CD4-positive, alpha-beta T cell treated with Interleukin-4 for 4 hours (primary cell): Measurements from ENCODE around the gene RHEB.

Experiments used
- DNase-seq: peaks from one replicate; pipeline ENCODE4 v3.0.0-alpha.2; 2020

The RHEB gene

GRCh38 chr7:151524845-151525244 lies 5.2 kb upstream of the RHEB start:
- DNase-seq = no peak

- no peak for DNase-seq
Observed at GRCh38 chr7:151524331-151524730, 4.6 kb upstream of the RHEB start.

DNA sequence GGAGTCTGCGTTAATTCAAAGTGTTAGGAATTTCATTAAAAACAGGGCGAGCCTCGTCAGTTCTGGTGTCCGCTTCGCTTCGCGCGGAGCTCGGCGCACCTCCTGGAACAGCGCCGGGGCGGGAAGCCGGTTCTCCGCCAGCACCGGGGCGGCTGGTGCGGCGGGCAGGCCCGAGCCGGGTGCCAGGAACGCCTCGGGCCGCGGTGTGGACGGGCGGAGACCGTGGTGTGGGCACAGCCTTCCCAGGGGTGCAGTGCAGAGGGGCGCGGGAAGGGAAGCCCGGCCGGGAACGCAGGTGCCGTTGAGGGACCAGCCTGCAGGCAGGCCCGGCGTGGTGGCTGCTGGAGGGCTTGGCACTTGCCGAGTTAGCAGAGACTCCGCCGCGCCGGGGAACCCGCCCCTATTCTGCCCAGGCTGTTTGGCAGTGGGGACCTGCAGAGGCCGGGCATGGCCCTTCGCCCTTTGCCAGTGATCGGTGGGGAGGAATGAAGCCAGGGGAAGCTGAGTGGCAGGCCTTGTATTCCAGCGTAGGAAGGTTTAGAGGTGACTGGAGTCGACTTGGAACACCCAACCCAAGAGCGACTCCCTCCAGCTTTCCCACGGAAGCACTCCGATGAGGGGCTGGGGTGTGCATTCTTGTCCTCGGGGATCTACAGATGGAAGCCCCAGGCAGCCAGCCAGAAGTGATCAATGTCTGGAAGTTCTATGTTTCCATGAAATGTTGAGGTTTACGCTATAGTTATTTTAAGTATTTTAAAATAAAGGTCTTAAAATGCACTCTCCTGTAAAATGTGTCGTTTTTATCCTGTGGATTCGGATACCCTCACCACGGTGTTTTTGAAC lies 945 bp upstream of the RHEB start:
- no peak for DNase-seq

GRCh38 chr7:151518947-151519764 lies 539 bp downstream of the RHEB start:
- DNase-seq = peak; percentile 66

DNA sequence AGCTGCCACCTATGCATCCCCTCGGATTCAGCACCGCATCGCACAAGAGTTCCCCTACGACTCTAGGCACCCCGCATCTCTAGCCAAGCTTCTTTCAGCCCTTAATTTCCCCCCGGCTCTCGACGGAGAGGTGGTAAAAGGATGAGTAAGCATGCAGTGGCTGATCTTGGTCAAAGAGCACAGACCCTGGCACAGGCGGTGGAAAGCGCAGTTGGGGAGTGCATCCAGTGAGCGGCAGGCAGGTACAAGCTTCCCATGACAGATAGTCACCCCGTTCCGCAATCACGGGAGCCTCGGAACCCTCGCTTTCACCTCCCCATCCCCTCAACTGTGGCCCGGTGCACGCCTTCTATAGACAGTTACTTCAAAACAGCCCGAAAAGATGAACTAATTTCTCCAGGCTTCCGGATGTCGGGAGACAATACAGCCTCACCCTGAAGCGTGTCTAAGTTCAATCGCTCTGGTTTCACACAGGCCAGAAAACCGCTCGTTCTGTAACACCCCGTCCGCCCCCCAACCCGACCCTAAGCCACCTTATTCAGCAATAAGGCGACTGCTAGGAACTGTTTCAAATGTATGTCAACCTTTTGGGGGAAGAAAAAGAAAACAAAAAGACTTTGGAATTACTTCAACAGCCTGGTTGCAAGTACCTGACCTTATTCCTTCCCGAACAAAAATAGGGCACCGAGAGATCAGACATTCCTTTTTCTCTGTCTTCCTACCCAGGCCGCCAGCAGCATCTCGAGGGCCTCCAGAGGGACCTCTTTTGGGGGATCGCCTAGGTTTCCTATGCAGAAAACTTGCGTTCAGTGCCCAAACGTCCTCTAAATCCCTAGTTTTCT lies 1.4 kb downstream of the RHEB start:
- peak; percentile 60 for DNase-seq

- DNase-seq = no peak
Observed at GRCh38 chr7:151517601-151518104, 2.0 kb downstream of the RHEB start.

DNA sequence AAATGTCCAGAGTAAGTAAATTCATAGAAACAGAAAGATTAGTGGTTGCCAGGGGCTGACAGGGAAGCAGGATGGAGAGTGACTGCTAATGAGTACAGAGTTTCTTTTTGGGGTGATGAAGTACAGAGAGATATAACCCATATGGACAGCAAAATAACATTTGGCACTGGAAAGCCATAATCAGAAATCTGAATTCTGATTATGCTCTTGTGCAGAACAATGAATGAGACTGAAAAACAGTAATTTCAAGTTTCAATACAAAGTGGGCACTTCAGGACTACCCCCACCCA lies 4.5 kb downstream of the RHEB start:
- no peak for DNase-seq

DNA sequence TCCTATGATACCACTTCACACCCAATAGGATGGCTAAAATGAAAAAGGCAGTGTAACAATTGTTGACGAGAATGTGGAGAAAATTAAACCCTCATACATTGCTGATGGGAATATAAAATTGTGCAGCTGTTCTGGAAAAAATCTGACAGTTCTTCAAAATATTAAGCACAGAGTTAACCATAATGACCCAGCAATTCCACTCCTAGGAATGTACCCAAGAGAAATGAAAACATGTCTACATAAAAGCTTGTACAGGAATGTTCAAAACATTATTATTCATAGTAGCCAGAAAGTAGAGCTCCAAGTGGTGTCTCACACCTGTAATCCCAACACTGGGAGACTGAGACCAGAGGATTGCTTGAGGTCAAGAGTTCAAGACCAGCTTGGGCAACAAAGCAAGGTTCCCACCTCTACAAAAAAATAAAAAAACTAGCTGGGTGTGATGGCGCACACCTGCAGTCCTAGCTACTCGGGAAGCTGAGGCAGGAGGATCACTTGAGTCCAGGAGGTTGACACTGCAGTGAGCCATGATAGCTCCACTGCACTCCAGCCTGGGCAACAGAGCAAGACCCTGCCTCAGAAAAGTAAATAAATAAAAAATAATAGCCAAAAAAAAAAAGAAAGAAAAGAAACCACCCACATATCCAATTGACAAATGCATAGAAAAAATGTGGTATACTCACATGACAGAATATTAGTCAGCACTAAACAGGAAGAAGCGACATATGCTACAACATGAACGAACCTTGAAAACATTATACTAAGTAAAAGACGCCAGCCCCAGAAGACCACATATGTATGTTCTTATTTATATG lies 5.0 kb downstream of the RHEB start:
- no peak for DNase-seq

GRCh38 chr7:151513133-151513532 lies 6.6 kb downstream of the RHEB start:
- no peak for DNase-seq

DNA sequence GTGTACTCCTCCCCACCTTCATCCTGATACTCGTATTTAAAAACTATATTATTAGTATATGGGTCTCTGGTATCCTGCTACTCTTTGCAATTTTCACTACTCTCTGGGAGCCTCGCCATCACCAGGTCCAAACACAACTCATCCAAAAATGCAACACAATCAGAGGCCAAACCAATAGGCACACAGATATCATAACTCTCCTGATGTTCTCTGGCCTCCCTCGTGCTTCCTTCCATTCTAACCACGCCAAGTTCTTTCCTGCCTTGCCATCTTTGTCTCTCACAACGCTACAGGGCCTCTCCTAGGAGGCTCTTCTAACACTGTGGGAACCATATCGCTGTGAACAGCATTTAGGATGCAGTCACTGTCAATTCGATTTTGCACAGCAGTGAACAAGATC lies 7.3 kb downstream of the RHEB start:
- DNase-seq = no peak

DNA sequence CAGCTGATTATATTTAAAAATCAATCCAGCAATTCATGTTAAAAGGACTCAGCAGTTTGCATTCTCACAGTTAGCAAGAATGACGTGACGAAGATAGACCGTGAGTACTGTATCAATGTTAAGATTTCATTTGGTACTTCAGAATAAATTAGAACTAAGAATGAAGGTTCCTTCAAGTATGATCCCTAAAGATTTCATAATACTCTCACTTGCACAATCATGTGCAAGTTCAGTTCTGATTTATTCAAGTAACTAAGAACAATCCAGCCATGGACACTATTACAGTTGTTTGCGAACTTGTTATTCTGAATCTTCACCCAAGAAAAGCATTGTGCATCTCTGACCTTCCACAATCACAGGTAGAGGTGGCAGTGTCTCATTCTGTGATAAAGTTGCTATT lies 7.7 kb downstream of the RHEB start:
- DNase-seq = no peak

DNA sequence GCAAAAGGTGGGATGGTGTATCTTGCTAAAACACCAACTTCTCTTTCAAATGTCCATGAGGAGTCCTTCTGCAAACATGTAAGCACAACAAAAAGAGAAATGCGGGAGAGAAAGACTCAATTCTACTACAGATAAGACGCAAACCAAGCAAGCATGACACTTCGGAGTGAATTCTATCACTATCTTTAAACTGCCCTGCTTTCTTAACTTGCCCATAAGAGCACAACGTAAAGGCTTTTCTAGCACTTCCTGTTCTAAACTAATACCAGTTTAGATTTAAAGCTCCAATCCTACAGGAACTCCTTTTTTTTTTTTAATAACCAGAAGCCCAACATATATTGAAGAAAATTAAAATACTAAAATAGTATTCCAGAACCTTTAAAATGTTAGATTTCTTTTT lies 8.4 kb downstream of the RHEB start:
- DNase-seq = no peak

DNA sequence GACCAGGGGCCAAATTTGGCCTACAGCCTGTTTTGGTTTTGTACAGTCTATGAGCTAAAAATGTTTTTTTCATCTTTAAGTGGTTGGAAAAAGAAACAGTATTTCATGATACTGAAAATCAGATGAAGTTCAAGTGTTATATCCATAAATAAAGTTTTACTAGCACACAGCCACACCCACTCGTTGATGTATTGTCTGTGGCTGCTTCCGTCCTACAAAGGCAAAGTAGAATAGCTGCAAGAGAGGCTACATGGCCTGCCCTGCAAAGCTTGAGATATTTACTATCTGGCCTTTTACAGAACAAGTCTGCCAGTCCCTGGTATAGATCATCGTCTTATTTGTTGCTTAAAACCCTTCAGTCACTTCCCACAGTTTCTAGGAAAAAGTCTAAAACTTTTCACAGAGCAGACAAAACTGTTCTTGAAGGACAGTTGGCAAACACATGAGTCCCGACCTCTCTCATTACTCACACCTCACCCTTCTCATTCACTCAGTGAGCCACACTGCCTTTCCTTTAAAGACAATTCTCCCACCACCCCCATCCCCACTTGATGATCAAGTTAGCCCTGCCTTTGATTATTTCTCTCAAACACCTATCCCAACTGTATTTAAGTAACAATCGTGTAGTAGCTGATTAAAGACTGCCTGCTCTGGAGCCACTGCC lies 9.9 kb downstream of the RHEB start:
- DNase-seq = no peak

DNA sequence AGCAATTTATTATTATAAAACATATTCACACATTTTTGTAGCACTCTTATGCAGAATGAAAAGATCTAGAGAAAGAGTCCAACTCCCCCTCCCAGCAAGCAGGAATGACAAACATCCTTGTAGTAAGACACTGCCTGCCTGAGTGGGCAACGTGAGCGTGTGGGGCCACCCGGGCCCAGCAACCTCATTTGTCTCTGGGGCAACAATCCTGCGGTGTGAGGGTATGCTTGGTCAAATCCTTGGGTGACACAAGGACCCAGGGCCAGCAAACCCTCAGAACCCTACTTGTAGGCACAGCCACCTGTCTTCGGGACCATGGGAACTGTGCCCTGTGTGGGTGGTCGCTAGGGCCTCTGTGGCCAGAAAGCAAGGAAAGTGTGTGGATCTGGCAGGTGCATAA lies 10.7 kb downstream of the RHEB start:
- no peak for DNase-seq

DNA sequence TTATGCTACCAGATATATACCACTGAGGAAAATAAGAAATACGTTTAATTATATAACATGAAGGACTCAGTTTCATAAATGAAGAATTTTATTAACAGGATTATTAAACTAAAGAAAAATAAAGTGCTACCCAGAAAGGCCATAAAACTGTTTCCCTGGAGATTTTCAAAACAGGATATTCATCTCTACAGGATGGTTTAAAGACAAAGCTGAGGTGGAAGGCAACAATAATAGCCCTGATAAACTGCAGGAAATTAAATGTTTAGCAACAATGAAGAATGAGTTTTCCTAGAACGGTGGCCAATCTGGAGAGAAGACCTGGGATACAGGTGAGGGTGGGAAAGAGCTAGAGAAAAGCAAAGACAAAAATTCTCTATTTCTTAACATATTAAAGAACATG lies 11.9 kb downstream of the RHEB start:
- DNase-seq = no peak

GRCh38 chr7:151506901-151507382 lies 12.8 kb downstream of the RHEB start:
- DNase-seq = no peak

- no peak for DNase-seq
Observed at GRCh38 chr7:151505836-151506468, 13.7 kb downstream of the RHEB start.

- no peak for DNase-seq
Observed at GRCh38 chr7:151505433-151505832, 14.3 kb downstream of the RHEB start.

- DNase-seq = no peak
Observed at GRCh38 chr7:151504715-151505326, 14.9 kb downstream of the RHEB start.

DNA sequence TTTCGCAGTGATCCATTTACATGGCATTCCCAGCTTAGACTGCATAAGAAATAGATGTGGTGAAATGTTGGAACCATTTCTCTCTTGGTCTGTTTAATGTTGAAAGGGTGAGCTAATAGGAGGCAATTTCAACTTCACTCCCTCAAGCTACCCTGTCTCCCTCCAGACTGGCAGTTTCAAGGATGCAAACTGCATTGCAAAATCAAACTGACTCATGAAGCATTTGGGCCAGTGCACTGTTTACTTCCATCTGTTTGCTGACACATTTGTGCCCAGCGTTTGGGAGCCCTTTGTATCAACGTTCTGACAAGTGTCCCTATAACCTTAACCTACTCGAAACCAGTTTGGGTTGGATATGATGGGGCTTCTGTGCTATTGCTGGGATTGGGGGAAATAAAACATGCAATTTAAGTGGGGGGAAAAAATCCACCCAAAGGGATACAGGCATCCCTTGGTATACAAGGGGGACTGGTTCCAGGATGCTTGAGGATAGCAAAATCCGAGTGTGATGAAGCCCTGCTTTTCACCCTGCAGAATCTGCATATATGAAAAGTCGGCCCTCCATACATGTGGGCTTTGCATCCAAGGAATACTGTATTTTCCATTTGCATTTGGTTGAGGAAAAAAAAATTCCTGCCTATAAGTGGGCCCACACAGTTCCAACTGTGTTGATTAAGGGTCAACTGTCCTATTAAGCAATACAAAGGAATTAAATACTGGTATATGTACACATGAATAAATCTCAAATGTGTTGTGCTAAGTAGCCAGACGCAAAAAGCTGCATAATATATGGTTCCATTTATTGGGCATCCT lies 15.6 kb downstream of the RHEB start:
- no peak for DNase-seq
